Measurements from ENCODE around the gene ZMYND8. TPM values are rescaled to one million over a fixed set of nuclear protein-coding genes. Genes with fewer than 3 reads are reported as not detected.

The ZMYND8 gene
- total and polyA plus RNA-seq, 2 of the 8 experiments (the other 6 are each of a cell fraction or from before 2014, with no cell fraction given) = 50.5 to 163 TPM

GRCh38 chr20:47370214-47370613, 13.7 kb upstream of the ZMYND8 start:
- H3K18ac ChIP-seq (ENCODE audit: extremely low read depth, low read length) = 0 out of 2 replicates have a peak overlapping the region, but pooled peaks have one; percentile 54
- CTCF ChIA-PET (ENCODE audit: partially characterized antibody) = interaction anchor here (0.9 to 6.4 kb wide), 7 partner anchors 11 to 98 kb away, joined by 3 to 71 read pairs (median 8); partner anchors contain the start of gene ZMYND8

More at GRCh38 chr20:47370214-47370613, 13.7 kb upstream of the ZMYND8 start:
- peaks cover 0 to 18% (median 2%) of the 10 kb centered on the region in 4 experiments; a peak in 3 of 8 replicates for H3K36me3 ChIP-seq (ENCODE audit: control insufficient read depth in 2 of 4, insufficient read depth in 4 of 4, low read length in 3 of 4)
- H3K9me3 ChIP-seq (ENCODE audit: insufficient read depth in 2 of 2, low read depth in 1 of 2, low read length in 1 of 2) = no peaks in the 10 kb centered on the region
- H3K56ac ChIP-seq (replicated peaks; ENCODE audit: insufficient read length, low read depth, low read length) = no peak overlapping the region
- no peak overlapping the region for H2AK5ac ChIP-seq (ENCODE audit: low read depth, low read length)
- H4K8ac ChIP-seq (ENCODE audit: extremely low read depth, insufficient read depth, low read length) = peak overlapping the region; percentile 29; the same call in 1 of the 2 replicates
- no peak overlapping the region for H3K9ac ChIP-seq (replicated peaks in 1 of 4; ENCODE audit: extremely low read depth in 1 of 4, low read depth in 3 of 4, low read length in 3 of 4)
- no peak overlapping the region for H3K14ac ChIP-seq (ENCODE audit: insufficient read length)
- peak overlapping the region; percentile 84; the same call in 1 of the 2 replicates for H2BK12ac ChIP-seq (ENCODE audit: low read depth, low read length)
- no peak overlapping the region for H3K4me2 ChIP-seq (ENCODE audit: insufficient read depth in 1 of 2, low read depth in 2 of 2, low read length in 2 of 2)
- H2BK15ac ChIP-seq (ENCODE audit: low read length) = no peak overlapping the region
- H4K5ac ChIP-seq (ENCODE audit: insufficient read length, low read depth, low read length) = peak overlapping the region; percentile 44
- H2BK120ac ChIP-seq (replicated peaks; ENCODE audit: low read depth, low read length) = peak overlapping the region; percentile 66
- POLR2A ChIA-PET (ENCODE audit: partially characterized antibody) = interaction anchor here (0.6 to 42.1 kb wide), 6 partner anchors 10 to 96 kb away, joined by 4 to 1191 read pairs (median 14); partner anchors contain the start of gene ZMYND8
- H4K20me1 ChIP-seq (replicated peaks in 1 of 2; ENCODE audit: control insufficient read depth in 1 of 2, insufficient read depth in 2 of 2, low read length in 2 of 2) = no peaks in the 10 kb centered on the region
- peak overlapping the region; percentile 32 for H3K4ac ChIP-seq (replicated peaks; ENCODE audit: insufficient read length, low read depth, low read length)
- 94% methylated on average over 10 of the region's 10 CpGs; no CpG with 5 or more reads in 1 of the 2 experiments for WGBS, 2 experiments (ENCODE audit: extremely low coverage in 1 of 2, insufficient coverage in 1 of 2, insufficient read length in 1 of 2, insufficient replicate concordance in 2 of 2, low coverage in 1 of 2, low lambda C conversion rate in 2 of 2, missing lambda C conversion rate in 1 of 2)
- no peak overlapping the region for H3K23ac ChIP-seq (ENCODE audit: insufficient read length)
- peaks cover 32 to 38% of the 10 kb centered on the region in 2 experiments for H3K79me2 ChIP-seq (ENCODE audit: control insufficient read depth in 1 of 2, insufficient read depth in 2 of 2, low read length in 2 of 2)
- H3K23me2 ChIP-seq (ENCODE audit: low read depth, low read length) = peaks cover 11% of the 10 kb centered on the region
- H3K27me3 ChIP-seq (replicated peaks in 1 of 4; ENCODE audit: control insufficient read depth in 3 of 4, extremely low read depth in 1 of 4, insufficient read depth in 3 of 4, low read length in 3 of 4) = no peaks in the 10 kb centered on the region
- DNase-seq (ENCODE audit: low read depth in 1 of 2, low spot score in 2 of 2) (no peak), FAIRE-seq (no peak)
- peaks cover 4 to 17% (median 13%) of the 10 kb centered on the region in 4 experiments for H3K4me1 ChIP-seq (replicated peaks in 1 of 4; ENCODE audit: control insufficient read depth in 3 of 4, insufficient read depth in 4 of 4, low read length in 3 of 4)
- no peak overlapping the region for H3K27ac ChIP-seq (ENCODE audit: low read depth, low read length)
- H3K79me1 ChIP-seq (ENCODE audit: low read depth, low read length) = no peaks in the 10 kb centered on the region; the same call in 1 of the 2 replicates
- H3K4me3 ChIP-seq (ENCODE audit: extremely low read depth in 1 of 4, insufficient read depth in 2 of 4, low read depth in 3 of 4, low read length in 4 of 4) = no peak overlapping the region
- H2AFZ ChIP-seq (ENCODE audit: low read length) = no peak overlapping the region
- peak overlapping the region; percentile 83 for H4K91ac ChIP-seq (replicated peaks; ENCODE audit: insufficient read length, low read length)
- H2BK5ac ChIP-seq (ENCODE audit: low read depth, low read length) = peak overlapping the region; percentile 75
- H2BK20ac ChIP-seq (ENCODE audit: low read length) = peak overlapping the region; percentile 86; the same call in 1 of the 2 replicates

Measured in H1 (cell line).